HG03432 (cell line): ENCODE results near the gene PIK3CD.
A peak's percentile ranks its signal among the peaks of the same experiment; 100 is the strongest.

Experiments used
- ATAC-seq: cut with Tn5 transposase; IDR thresholded peaks from one replicate; pipeline ENCODE4 v1.9.1; 2021; ENCODE audit warnings: mild to moderate bottlenecking, moderate library complexity; ENCODE audit not compliant: unreplicated experiment

The PIK3CD gene

GRCh38 chr1:9651565-9652378 is at the start of gene PIK3CD:
TSS of gene PIK3CD (plus strand) at chr1:9651731. CDS start at chr1:9710456, 58,725 bp downstream.
- peak; percentile 34 for ATAC-seq

GRCh38 chr1:9601942-9602793 is 49.4 kb upstream of the PIK3CD start:
- ATAC-seq = no peak

GRCh38 chr1:9602794-9603167 is 48.8 kb upstream of the PIK3CD start:
- ATAC-seq = no peak

- no peak for ATAC-seq
These were observed 48.2 kb upstream of the PIK3CD start for GRCh38 chr1:9603307-9603706.

GRCh38 chr1:9603766-9604753 is 47.5 kb upstream of the PIK3CD start:
- ATAC-seq = no peak

GRCh38 chr1:9604836-9605235 is 46.7 kb upstream of the PIK3CD start:
- ATAC-seq = no peak

GRCh38 chr1:9605946-9606455 is 45.5 kb upstream of the PIK3CD start:
- no peak for ATAC-seq

GRCh38 chr1:9606458-9606857 is 45.1 kb upstream of the PIK3CD start:
- no peak for ATAC-seq

GRCh38 chr1:9606948-9607347 is 44.6 kb upstream of the PIK3CD start:
- ATAC-seq = no peak

- no peak for ATAC-seq
These were observed 44.2 kb upstream of the PIK3CD start for GRCh38 chr1:9607352-9607751.

- no peak for ATAC-seq
These were observed 41.5 kb upstream of the PIK3CD start for GRCh38 chr1:9609998-9610397.

- no peak for ATAC-seq
These were observed 41.0 kb upstream of the PIK3CD start for GRCh38 chr1:9610548-9610947.

- ATAC-seq = no peak
These were observed 39.8 kb upstream of the PIK3CD start for GRCh38 chr1:9611716-9612115.

- no peak for ATAC-seq
These were observed 39.2 kb upstream of the PIK3CD start for GRCh38 chr1:9612162-9612845.

GRCh38 chr1:9612871-9613624 is 38.5 kb upstream of the PIK3CD start:
- ATAC-seq = no peak

GRCh38 chr1:9613625-9614299 is 37.8 kb upstream of the PIK3CD start:
- no peak for ATAC-seq

- no peak for ATAC-seq
These were observed 36.0 kb upstream of the PIK3CD start for GRCh38 chr1:9615316-9616063.
